HCT116 (cell line): ENCODE results near the gene ACACA.

ENCODE experiments used
- CBX3 ChIP-seq: IDR thresholded peaks from 2 replicates; pipeline ENCODE4 v1.6.1; 2012; ENCODE audit warnings: low read depth
- CEBPB ChIP-seq: IDR thresholded peaks from 2 replicates; pipeline ENCODE4 v1.6.1; 2012; ENCODE audit warnings: low read depth
- CTCF ChIP-seq, 3 experiments: fragments of 200-600 bp in 1 of 3; sonication (generic) in 1 of 3; IDR thresholded peaks in 2 of 3; conservative IDR thresholded peaks in 1 of 3; 2 replicates each; pipeline ENCODE4 v1.5.1; 2012 to 2017; ENCODE audit warnings: low read depth in 2 of 3, low read length in 2 of 3, antibody characterized with exemption in 1 of 3, borderline replicate concordance in 1 of 3, control low read depth in 1 of 3, mild to moderate bottlenecking in 1 of 3, mixed read lengths in 1 of 3, mixed run types in 1 of 3, moderate library complexity in 1 of 3; ENCODE audit not compliant: insufficient read depth in 1 of 3
- EZH2 ChIP-seq: fragments of 200-600 bp; sonication (generic); IDR thresholded peaks from 2 replicates; pipeline ENCODE4 v1.6.1; 2017; ENCODE audit warnings: antibody characterized with exemption, mixed run types
- MAX ChIP-seq: IDR thresholded peaks from 2 replicates; pipeline ENCODE4 v1.6.1; 2012
- POLR2A ChIP-seq: IDR thresholded peaks from 2 replicates; pipeline ENCODE4 v1.7.0; 2011; ENCODE audit warnings: borderline replicate concordance; ENCODE audit not compliant: insufficient read depth, insufficient read length; ENCODE audit errors: extremely low read depth
- POLR2AphosphoS5 ChIP-seq: IDR thresholded peaks from 2 replicates; pipeline ENCODE4 v1.6.1; 2011; ENCODE audit warnings: mild to moderate bottlenecking, low read depth, low read length, moderate library complexity
- ZFX ChIP-seq: fragments of 450-650 bp; IDR thresholded peaks from 2 replicates; pipeline ENCODE4 v1.6.1; 2017
- ZNF274 ChIP-seq: fragments of 200-500 bp; sonication (Bioruptor generic); IDR thresholded peaks from 2 replicates; pipeline ENCODE4 v1.6.1; 2014; ENCODE audit warnings: mild to moderate bottlenecking, low read depth, low read length, inconsistent platforms

- TF ChIP-seq ZFX, result no peak
- no peak for TF ChIP-seq POLR2A
- no peak for TF ChIP-seq CTCF (IDR thresholded peaks at IDR 0.05 in 2 of 3, conservative IDR thresholded peaks at IDR 0.05 in 1 of 3; ENCODE audit: borderline replicate concordance in 1 of 3, insufficient read depth in 1 of 3, low read depth in 2 of 3, low read length in 2 of 3)
- no peak for TF ChIP-seq CEBPB
- no peak for TF ChIP-seq POLR2AphosphoS5
- TF ChIP-seq EZH2, result no peak
- no peak for TF ChIP-seq CBX3
- no peak for TF ChIP-seq MAX
- no peak for TF ChIP-seq ZNF274
Measured at GRCh38 chr17:37176723-37177122, 229.9 kb downstream of the ACACA start.
